Myocyte (in vitro differentiated cells): ENCODE results near the gene GATAD2A. TPM values are rescaled to one million over a fixed set of nuclear protein-coding genes. Genes with fewer than 3 reads are reported as not detected.
A peak's percentile ranks its signal among the peaks of the same experiment; 100 is the strongest.

ENCODE experiments used
- DNase-seq: peaks from one replicate; pipeline ENCODE4 v3.0.0-alpha.2; 2012; ENCODE audit warnings: low read depth
- total RNA-seq: library from RNA; depleted of rRNA; stranded (reverse); fragments of >200 nt; gene quantifications from 2 replicates; pipeline ENCODE4 v1.2.3, GENCODE V29; 2014

The GATAD2A gene
- total RNA-seq, 1 donor from 2014 or later: 49.5 TPM

DNA sequence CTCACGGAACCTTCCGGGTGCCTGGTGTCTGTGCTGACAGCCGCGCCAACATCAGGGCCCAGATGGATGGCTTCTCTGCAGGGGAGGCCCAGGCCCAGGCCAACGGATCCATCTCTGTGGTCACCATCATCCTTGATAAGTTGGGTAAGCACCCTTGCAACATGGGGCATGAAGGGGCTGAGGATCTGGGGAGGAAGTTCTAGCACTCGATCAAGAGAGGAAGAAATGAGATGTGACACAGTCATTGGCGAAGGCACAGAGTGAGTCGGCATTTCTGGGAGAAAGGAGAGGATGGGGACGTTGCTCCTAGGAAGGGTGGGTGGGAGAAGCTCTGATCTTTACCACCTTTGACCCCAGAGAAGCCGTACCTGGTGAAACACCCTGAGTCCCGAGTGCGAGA, 137.0 kb downstream of the GATAD2A start:
- no peak for DNase-seq

DNA sequence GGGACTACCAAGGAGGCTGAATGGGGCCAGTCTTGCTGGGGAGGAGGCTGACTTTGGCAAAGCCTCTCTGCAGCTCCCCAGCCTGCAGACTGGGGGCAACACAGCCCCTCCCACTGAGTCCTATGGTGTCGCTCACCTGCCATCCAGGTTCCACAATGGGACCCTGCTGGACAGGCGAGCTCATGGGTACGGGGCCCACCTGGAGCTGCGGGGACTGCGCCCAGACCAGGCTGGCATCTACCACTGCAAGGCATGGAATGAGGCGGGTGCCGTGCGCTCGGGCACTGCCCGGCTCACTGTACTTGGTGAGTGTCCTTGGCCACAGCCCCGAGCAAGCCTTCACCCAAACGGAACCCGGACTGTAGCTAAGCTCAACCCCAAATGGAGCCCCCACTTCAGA, 137.6 kb downstream of the GATAD2A start:
- DNase-seq: no peak

- no peak for DNase-seq
These were observed 138.2 kb downstream of the GATAD2A start for GRCh38 chr19:19543640-19544039.

DNA sequence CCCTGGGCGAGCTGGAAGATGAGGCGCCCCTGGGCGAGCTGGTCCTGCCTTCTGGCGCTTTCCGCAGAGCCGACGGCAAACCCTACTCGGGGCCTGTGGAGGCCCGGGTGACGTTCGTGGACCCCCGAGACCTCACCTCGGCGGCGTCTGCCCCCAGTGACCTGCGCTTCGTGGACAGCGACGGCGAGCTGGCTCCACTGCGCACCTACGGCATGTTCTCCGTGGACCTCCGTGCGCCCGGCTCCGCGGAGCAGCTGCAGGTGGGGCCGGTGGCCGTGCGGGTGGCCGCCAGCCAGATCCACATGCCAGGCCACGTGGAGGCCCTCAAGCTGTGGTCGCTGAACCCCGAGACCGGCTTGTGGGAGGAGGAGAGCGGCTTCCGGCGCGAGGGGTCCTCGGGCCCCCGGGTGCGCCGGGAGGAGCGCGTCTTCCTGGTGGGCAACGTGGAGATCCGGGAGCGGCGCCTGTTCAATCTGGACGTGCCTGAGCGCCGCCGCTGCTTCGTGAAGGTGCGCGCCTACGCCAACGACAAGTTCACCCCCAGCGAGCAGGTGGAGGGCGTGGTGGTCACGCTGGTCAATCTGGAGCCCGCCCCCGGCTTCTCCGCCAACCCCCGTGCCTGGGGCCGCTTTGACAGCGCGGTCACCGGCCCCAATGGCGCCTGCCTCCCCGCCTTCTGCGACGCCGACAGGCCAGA, 138.9 kb downstream of the GATAD2A start:
- no peak for DNase-seq

GRCh38 chr19:19544954-19545591, 139.6 kb downstream of the GATAD2A start:
- no peak for DNase-seq

DNA sequence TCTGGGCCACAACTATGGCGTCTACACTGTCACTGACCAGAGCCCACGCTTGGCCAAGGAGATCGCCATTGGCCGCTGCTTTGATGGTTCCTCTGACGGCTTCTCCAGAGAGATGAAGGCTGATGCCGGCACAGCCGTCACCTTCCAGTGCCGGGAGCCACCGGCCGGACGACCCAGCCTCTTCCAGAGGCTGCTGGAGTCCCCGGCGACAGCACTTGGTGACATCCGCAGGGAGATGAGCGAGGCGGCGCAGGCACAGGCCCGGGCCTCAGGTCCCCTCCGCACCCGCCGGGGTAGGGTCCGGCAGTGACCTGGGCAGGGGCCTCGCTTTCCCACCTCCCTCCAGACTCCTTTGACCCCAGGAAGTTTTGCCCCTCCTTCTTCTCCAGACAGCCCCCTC, 140.2 kb downstream of the GATAD2A start:
- DNase-seq: no peak

DNA sequence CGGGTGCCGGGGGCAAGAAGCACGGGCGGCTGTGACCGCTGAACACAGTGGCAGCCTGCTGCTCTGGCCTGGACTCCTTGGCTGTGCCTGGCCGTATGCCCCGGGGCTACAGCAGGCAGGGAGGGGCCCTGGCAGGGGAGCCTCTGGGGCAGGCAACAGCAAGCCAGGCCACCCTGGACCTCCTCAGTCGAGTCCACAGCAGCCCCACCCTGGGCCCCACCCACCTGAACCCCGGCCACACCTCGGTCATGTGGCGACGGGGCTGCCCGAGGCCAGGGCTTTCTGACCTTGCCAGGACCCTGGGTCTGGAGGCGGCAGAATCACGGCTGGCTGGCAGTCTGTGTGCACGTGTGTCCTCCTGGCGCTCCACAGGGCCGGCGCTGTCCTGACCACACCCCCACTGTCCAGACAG, 141.3 kb downstream of the GATAD2A start:
- no peak for DNase-seq

- no peak for DNase-seq
These were observed 142.3 kb downstream of the GATAD2A start for GRCh38 chr19:19547674-19548336.

DNA sequence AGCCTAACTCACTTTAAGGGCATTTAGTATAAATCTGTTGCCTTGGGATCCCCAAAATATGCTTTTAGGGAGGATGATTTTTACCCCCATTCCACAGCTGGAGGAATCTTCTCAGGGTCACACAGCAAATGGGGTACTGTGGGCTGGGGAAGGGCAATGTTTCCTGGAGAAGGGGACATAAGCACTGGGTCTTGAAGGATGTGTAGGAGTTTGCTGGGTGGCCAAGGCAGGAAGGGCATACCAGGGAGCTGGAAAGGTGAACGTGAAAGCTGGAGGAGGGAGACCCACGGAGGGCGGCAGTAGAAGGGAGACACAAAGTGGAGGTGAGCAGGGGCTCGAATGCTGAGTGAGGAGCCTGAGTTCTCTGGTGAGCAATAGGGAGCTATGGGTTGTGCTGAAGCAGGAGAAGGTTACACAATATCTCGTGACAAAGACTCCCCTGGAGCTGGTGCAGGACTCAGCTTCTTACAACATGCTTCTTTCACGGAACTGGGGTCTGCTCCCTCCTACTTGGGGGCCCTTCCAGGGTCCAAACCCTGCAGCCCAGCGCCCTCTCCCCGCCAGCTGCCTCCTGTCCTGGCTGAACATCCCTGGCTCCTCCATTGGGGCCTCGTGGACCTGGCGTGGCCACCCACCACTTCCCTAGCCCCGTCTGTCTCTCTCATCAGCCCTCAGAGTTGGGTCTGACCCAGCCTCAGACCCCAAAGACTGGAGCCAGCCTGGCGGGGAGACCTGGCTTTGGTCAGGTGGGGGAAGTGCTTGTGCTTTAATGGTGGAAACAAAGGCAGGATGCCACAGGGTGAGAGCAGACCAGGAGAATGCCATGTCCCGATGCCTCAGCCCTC, 143.7 kb downstream of the GATAD2A start:
- no peak for DNase-seq

DNA sequence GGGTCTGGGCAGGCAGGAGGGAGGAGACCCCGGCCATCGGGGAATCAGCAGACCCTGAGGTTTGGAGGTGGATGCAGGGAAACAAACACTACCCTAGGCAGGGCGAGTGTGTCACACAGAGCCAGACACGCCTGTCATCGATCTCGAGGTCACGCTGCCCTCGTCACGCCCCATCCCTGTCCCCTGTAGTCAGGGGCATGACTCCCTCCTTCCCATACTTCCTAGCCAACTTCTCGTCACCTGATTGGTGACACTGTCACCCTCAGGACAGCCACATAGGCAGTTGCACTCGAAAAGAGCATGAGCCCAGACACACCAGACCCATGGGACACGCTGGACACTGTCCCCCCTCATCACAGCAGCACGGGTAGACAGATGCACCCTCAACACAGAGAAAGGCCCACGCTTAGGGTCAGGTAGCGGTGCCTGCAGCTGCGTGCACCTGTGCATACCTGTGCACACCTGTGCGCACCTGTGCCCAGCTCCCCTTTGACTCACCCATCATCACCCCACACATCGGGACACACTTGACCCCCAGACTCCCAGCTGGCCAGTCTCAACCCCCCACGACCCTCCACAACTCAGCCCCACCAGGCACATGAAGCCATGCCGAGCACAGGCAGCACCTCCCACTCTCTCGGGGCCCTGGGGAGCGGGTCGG, 144.5 kb downstream of the GATAD2A start:
- no peak for DNase-seq

DNA sequence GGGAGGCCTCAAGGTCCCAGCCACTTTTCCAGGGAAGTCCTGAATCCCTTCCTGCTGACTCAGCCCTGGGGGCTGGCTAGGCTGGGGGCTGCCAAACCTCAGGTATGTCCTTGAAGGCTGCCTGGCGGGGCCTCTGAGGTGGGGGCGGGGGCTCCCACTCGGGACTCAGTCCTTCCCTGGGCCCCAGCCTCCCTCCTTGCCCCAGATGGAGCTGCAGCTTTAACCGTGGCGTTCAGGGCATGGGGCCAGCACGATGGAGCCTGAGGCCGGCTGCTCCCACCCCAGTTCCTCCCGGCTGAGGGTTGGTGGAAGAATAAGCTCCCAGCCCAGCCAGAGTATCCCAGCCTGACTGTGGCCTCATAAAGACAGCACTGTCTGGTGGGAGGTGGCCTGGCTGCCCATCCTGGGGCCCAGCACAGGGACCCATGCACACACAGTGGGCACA, 145.0 kb downstream of the GATAD2A start:
- peak; percentile 38 for DNase-seq

- DNase-seq: no peak
These were observed 145.7 kb downstream of the GATAD2A start for GRCh38 chr19:19550972-19551852.

GRCh38 chr19:19551853-19552192, 146.3 kb downstream of the GATAD2A start:
- DNase-seq: peak; percentile 93

DNA sequence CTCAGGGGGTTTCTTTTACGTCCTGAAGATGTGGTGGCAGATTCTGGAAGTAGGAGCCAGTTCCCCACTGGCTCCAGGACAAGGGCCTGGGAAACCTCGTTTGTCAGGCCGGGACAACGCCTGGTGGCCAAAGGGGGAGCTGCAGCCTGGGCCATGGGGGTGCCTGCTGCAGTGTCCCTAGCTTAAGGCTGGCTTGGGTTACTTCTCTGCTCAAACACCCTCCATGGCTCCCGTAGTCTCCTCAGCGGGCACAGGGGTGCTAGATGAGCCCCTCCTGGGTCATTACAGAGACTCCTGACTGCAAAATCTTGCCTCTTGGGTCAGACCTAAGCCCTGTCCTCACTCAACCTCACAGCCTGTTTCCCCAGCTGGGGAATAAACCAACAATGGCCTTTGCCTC, 147.3 kb downstream of the GATAD2A start:
- peak; percentile 44 for DNase-seq

- no peak for DNase-seq
These were observed 148.2 kb downstream of the GATAD2A start for GRCh38 chr19:19553670-19554069.

DNA sequence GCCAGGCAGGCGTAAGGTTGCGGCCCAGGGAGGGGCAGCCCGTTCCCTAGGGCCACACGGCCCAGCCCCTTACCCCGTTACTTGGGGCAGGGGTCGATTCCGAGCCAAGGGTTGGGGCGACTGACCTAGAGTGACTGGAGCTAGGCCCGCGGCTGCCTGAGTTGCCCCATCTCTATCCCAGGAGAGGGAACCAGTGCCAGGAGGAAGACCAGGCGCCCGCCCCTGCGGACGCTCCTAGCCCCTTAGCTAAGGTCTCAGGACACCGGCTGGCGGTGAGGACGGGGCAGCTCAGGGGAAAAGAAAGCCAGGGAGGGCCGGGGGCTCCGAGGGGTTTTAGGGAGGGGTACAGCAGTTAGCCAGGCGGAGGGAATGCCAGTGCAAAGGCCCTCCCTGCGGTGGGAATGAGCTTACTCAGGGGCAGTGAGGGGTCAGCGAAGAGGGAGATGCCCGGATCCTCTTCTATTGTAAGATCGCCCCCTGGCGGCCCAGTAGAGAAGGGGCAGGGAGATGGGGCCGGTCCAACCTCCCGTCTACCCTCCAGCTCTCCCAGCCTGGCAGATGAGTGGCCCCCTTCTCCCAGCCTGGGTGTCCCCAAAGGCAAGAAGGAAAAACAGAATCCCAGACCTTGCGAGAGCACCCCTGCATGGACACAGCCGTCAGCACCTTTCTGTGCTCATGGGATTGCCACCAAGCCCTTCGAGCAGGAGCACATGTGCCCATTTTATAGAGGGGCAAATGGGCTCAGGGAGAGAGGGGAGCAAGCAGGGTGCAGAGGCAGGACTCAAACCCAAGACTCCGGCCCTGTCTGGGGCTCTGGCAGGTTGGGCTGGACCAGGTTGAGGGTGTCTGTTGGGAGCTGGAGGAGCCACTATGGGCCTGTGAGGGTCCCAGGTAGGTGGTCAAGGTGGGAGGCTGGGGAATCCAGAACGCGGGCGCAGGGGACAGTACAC, 148.9 kb downstream of the GATAD2A start:
- DNase-seq: peak; percentile 44

DNA sequence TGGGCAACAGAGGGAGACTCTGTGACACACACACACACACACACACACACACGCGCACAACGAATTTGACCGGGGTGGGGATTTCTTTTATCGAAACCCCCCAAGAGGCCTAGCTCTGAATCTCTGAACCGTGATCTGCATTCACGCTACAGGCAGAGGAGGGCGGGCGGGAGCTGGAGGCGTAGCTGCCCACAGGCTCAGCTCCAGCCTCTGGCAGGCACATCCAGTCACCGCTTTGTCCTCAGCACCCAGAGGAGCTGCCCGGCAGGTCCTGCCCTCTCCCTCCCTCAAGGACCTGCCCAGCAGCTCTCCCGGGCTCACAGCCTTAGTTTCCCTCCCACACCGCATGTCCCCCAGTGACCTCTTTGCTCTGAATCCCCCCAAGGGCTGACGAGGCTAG, 152.6 kb downstream of the GATAD2A start:
- no peak for DNase-seq
